Stimulated activated CD4-positive, alpha-beta T cell treated with anti-CD3 and anti-CD28 coated beads, TNF-alpha, amount 100 ng/mL, for 4 hours (primary cell): ENCODE results near the gene PDCD4.

Experiments used
- DNase-seq, 3 experiments: peaks; one replicate each; pipeline ENCODE4 v3.0.0-alpha.2; 2020; ENCODE audit warnings: low read depth in 3 of 3

PDCD4 gene

GRCh38 chr10:110919349-110919931, 47.7 kb downstream of the PDCD4 start, which contains the start of gene SHOC2:
TSS of gene SHOC2 (plus strand) at chr10:110919604. CDS start at chr10:110964359, 44,755 bp downstream.
- peak; percentile 89 to 98 (median 96) for DNase-seq

DNA sequence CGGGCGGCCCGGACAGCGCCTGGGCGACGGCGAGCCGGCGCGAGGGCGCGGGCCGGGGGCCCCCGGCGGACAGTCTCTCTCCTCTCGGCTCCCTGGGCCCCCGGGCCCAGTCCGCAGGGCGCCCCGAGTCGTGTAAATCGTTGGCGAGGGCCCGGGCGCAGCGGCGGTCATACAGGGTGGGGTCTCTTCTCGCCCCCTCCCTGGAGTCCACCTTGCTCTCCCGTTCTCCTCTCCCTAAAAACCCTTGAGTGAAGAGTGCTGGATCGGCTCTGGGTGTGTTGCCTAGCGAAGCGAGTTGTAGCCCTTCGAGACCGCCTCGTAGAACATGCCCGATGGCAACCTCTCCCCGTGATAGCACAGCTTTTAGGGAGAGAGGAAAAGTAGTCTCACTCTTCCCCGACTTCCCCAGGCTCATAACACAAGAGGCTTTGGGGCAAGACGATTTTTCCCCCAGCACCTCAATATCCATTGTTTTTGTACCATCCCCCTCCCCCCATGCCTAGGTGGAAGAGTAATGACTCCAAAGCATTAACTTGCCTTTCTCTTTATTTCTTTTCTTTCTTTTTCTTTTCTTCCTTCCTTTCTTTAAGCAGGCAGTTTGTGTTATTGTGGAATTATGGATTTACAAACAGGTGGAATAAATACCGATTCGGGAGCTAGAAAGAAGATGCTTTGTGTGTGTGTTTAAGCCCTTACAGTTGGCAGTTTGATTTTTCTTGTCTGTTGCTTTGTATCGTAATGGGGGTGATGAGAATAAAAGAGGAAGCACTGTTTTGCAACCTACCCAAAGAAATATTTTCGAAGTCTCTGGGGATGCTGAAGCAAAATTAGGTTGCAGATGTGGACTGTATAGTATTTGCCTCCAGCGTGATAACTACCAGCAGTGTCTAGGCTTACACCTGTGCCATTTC, 48.5 kb downstream of the PDCD4 start:
- DNase-seq, result peak in 2 of 3 experiments; percentile 4 to 8

DNA sequence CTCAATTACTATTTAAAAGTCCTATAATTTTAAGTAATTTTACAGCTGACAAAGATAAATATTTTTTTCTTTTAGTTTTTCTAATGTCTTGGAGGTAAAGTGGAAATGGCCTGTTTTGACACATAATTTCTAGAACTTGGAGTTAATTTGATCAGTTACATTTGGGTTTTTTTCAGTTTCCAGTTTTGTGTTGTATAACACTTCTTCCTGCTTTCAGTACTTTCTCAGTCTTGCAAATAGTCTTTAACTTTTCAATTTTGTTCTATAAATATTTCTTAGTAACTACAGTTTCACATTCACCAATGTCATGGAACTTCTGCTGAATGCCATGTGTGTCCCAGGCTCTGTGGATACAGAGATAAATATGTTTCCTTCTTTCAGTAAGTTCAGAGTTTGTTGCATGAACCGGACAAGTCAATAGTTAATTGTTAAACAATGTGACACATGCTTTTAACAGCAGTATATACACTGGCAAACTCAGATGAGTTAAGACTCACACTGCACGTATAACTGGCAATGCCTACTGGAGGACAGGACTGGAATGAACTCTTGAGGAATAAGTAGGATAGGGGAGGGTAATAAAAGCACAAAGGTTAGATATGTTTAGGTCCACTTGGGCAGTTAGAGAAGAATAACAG, 52.2 kb downstream of the PDCD4 start:
- DNase-seq, result no peak

GRCh38 chr10:110927461-110927860, 55.7 kb downstream of the PDCD4 start:
- DNase-seq, result no peak

DNA sequence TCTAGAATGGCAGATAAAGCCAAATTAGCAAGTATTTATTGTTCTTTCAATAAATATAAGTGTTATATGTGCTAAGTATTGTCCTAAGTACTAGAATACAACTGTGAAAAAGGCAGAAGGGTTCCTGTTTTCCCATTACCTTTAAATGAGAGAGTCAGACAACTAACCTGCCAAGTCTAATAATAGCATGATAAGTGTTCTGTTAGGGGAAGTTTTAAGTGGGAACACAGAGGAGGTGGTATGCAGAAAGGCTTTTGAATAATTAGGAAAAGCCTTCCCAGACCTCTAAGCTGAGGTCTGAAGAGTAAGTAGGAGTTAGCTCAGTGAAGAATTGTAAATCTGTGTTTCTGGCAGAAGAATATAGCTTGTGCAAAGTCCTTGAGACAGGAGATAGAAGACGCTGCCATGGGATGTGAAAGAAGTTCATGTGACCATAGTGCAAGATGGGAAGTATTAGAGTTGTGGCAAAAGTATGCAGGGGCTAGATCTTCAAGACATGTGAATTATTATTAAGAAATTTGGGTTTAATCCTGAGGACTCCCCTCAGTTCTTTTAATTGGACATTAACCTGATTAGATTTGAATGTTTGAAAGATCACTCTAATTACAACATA, 60.1 kb downstream of the PDCD4 start:
- no peak for DNase-seq

DNA sequence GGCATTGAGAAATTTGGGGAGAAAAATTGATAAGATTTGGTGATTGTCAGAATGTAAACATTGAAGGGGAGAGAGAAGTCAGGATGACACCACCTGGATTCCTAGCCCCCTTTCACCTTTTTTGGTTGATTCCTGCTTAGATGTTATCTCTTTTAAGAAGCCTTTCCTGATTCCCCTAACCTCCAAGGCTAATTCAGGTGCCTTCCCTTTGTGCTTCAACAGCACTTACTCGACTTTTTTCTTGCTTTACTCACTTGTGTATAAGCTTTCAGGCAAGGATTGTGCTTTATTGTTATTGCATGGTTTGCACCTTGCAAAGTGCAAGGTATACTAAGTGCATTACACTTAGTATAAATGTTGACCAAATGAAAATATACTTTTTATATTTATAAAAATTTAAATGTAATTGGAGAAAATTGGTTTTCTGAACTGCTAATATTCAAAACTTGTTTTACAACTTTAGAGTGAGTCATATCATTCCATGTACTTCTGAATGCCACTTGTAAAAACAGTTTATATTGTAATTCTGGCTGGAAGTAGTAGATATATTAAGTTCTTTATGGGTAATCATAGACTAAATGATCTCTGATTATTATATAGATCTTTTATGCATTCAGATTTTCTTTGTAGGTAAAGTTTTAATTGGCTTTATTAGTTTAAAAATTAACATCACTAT, 60.9 kb downstream of the PDCD4 start:
- DNase-seq, result no peak

DNA sequence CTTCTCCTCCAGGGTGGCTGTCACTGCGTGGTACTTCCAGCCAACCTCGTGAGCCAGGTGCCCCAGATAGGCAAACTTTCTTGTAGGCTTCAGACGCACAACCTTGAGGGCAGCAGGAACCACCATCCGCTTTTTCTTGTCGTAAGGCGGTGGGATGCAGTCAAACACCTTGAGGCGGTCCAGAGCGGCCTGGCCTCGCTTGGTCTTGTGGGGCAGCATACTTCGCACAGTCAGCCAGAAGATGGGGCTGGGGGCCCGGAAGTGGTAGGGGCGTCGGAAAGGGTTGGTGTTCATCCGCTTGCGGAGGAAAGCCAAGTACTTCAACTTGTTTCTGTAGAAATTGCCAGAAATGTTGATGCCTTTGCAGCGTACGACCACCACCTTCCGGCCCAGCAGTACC, 65.0 kb downstream of the PDCD4 start:
- no peak for DNase-seq

- no peak for DNase-seq
These were observed 67.7 kb downstream of the PDCD4 start for GRCh38 chr10:110939419-110939818.

DNA sequence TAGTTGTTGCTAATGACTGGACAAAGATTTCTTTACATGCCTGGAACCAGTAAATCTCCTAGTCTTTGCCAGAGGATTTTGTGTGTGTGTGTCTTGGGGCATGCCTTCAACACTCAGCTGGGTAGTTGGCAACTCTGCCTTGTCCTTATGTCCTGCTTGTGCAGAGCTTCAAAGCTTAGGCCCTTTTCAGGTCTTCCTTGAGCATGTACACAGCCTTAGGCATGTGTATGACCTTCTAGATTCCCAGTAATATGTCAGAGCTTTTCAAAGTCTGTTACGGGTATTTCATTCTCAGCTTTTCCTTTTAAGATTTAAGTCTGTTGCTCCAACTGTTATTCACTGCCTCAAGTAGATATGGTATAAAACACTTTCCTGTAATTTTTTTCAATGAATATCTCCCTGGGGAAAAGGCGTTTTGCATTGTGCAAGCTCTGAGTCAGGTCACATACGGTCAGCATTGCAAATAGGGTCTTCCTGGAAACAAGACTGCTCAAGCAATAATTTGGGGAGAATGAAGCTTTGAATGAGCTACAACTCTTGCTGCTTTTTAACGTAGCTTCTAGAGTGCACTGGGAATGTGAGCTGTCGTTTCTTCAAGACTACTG, 73.2 kb downstream of the PDCD4 start:
- no peak for DNase-seq

DNA sequence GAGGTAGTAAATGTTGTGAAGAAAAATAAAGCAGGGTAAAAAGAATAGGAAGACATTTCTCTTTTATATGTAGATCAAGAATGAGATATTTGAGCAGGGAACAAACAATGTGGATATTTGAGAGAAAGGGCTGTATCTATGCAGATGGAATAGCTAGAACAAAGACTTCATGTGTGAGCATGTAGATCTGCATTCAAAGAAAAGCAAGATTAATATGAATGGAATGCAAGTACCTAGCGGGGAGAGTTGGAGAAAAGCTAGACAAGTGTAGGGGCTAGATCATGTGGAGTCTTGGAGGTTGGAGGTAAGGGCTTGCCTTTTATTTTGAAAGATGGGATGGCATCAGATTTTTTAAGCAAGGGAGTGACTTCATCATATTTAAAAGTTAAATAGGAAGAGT, 74.8 kb downstream of the PDCD4 start:
- DNase-seq, result no peak

DNA sequence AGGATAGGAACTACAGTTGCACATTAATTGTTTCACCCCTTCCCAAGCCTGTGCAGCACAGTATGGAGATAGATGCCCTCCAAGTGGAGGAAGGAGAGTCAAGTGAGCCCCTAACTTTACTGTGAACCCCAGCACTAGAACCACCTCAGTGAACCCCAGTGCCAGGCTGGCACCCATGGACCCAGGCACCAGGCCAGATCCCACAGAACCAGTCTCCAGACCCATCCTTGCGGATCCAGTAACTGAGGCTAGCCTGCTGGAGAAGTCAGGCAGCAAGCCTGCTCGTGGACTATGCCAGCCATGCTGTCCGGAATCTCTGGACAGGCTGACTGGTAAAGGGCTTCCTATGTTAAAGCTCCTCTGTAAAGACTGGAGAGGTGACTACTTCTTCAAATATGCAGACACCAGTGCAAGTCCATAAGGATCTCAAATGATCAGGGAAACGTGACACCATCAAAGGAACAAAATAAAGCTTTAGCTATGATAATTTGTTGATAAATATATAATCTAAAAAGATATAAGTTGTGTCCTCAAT, 75.4 kb downstream of the PDCD4 start:
- no peak for DNase-seq
